PFSK-1 (cell line): ENCODE measurements around the gene ADGRA1.

Experiments used
- POLR2AphosphoS5 ChIP-seq: IDR thresholded peaks from 2 replicates; pipeline ENCODE4 v1.6.1; 2012; ENCODE audit warnings: low read depth, mild to moderate bottlenecking, control low read depth, low read length, moderate library complexity
- SIN3A ChIP-seq: IDR thresholded peaks from 2 replicates; pipeline ENCODE4 v1.6.1; 2012; ENCODE audit warnings: mild to moderate bottlenecking, low read length, moderate library complexity, borderline replicate concordance; ENCODE audit not compliant: insufficient read depth

- TF ChIP-seq POLR2AphosphoS5 = no peak
- no peak for TF ChIP-seq SIN3A
Observed at GRCh38 chr10:133083422-133084100, 4.2 kb upstream of the ADGRA1 start.
